ENCODE results near the gene TRAPPC3.
A peak's percentile ranks its signal among the peaks of the same experiment; 100 is the strongest.

Gene TRAPPC3

GRCh38 chr1:36125129-36125991 is 23.9 kb downstream of the TRAPPC3 start, which contains the start of gene COL8A2:
Gene COL8A2, minus strand, starts transcription at chr1:36125222. Its CDS starts 24,980 bp downstream, at chr1:36100242.
- no peak for DNase-seq

GRCh38 chr1:36124404-36125128 is 24.7 kb downstream of the TRAPPC3 start:
- no peak for DNase-seq

GRCh38 chr1:36123356-36123755 is 25.9 kb downstream of the TRAPPC3 start:
- DNase-seq = no peak

- DNase-seq = no peak
Measured at GRCh38 chr1:36122062-36123030, 26.9 kb downstream of the TRAPPC3 start.

GRCh38 chr1:36119456-36119855 is 29.8 kb downstream of the TRAPPC3 start:
- DNase-seq = no peak

- DNase-seq = no peak
Measured at GRCh38 chr1:36118447-36119204, 30.7 kb downstream of the TRAPPC3 start.

- DNase-seq = no peak
Measured at GRCh38 chr1:36116901-36117300, 32.4 kb downstream of the TRAPPC3 start.

GRCh38 chr1:36115931-36116330 is 33.4 kb downstream of the TRAPPC3 start:
- no peak for DNase-seq

- no peak for DNase-seq
Measured at GRCh38 chr1:36115200-36115669, 34.1 kb downstream of the TRAPPC3 start.

- DNase-seq = no peak
Measured at GRCh38 chr1:36114371-36114770, 34.9 kb downstream of the TRAPPC3 start.

GRCh38 chr1:36112823-36113222 is 36.5 kb downstream of the TRAPPC3 start:
- DNase-seq = no peak

GRCh38 chr1:36111151-36111550 is 38.1 kb downstream of the TRAPPC3 start:
- DNase-seq = no peak

- no peak for DNase-seq
Measured at GRCh38 chr1:36109041-36109679, 40.1 kb downstream of the TRAPPC3 start.

- no peak for DNase-seq
Measured at GRCh38 chr1:36108314-36108713, 41.0 kb downstream of the TRAPPC3 start.

- DNase-seq = no peak
Measured at GRCh38 chr1:36107394-36107793, 41.9 kb downstream of the TRAPPC3 start.

GRCh38 chr1:36106269-36106668 is 43.0 kb downstream of the TRAPPC3 start:
- DNase-seq = no peak

- DNase-seq = no peak
Measured at GRCh38 chr1:36101546-36101945, 47.7 kb downstream of the TRAPPC3 start.

- DNase-seq = no peak
Measured at GRCh38 chr1:36100376-36100775, 48.9 kb downstream of the TRAPPC3 start.

- DNase-seq = peak; percentile 61
Measured at GRCh38 chr1:36099681-36100341, 49.5 kb downstream of the TRAPPC3 start.

GRCh38 chr1:36098650-36099365 is 50.5 kb downstream of the TRAPPC3 start:
- DNase-seq = no peak

Data from COR-L47 (cell line).